SK-N-SH (cell line): ENCODE measurements around the gene STK31. TPM values are rescaled to one million over a fixed set of nuclear protein-coding genes. Genes with fewer than 3 reads are reported as not detected.

Experiments used
- CTCF ChIA-PET: fragments of 300-600, 350-600 bp; formaldehyde crosslinking; extraction: SDS; loops from one replicate; lab custom pipeline; 2021; lab: Yijun Ruan, JAX
- POLR2A ChIA-PET: fragments of 350-600 bp; sonication (Branson Sonifier 250); formaldehyde crosslinking; extraction: SDS; loops from one replicate; lab custom pipeline; 2020; ENCODE audit warnings: antibody characterized with exemption, inconsistent platforms; lab: Yijun Ruan, JAX
- DNase-seq: peaks from one replicate; pipeline ENCODE4 v3.0.0; 2012
- H2AFZ ChIP-seq: fragments of 200-600 bp; sonication (generic); 2 replicates; pipeline ENCODE4 v1.8.1; 2016; ENCODE audit warnings: antibody characterized with exemption, mild to moderate bottlenecking, low read depth
- H3F3A ChIP-seq: fragments of 200-600 bp; sonication (generic); replicated peaks from 2 replicates; pipeline ENCODE3; 2016; ENCODE audit warnings: antibody characterized with exemption, mild to moderate bottlenecking; ENCODE audit not compliant: insufficient read depth
- H3K27ac ChIP-seq, 2 experiments: fragments of 200-500 bp in 1 of 2; fragments of 200-600 bp in 1 of 2; sonication (Bioruptor generic) in 1 of 2; sonication (generic), shearing (Covaris generic) in 1 of 2; 2 replicates each; pipeline versions ENCODE4 v1.5.1 to v1.6.1; 2014 to 2016; ENCODE audit warnings: low read depth in 2 of 2, inconsistent platforms in 1 of 2, low read length in 1 of 2, mild to moderate bottlenecking in 1 of 2, mixed read lengths in 1 of 2
- H3K27me3 ChIP-seq: fragments of 200-600 bp; sonication (generic), shearing (Covaris generic); 2 replicates; pipeline ENCODE4 v1.6.1; 2016; ENCODE audit warnings: mixed run types; ENCODE audit not compliant: insufficient read depth
- H3K36me3 ChIP-seq, 2 experiments: fragments of 200-500 bp in 1 of 2; fragments of 200-600 bp in 1 of 2; sonication (Bioruptor generic) in 1 of 2; sonication (generic) in 1 of 2; replicated peaks in 1 of 2; 2 replicates each; pipeline versions ENCODE3 to v1.5.1; 2014 to 2016; ENCODE audit warnings: low read length in 1 of 2, mild to moderate bottlenecking in 1 of 2; ENCODE audit not compliant: insufficient read depth in 2 of 2, control insufficient read depth in 1 of 2
- H3K4me1 ChIP-seq, 2 experiments: fragments of 200-500 bp in 1 of 2; fragments of 200-600 bp in 1 of 2; sonication (Bioruptor generic) in 1 of 2; sonication (generic), shearing (Covaris generic) in 1 of 2; 2 replicates each; pipeline versions ENCODE4 v1.5.1 to v1.6.1; 2014 to 2016; ENCODE audit warnings: low read depth in 1 of 2, low read length in 1 of 2, mixed run types in 1 of 2; ENCODE audit not compliant: insufficient read depth in 2 of 2, control insufficient read depth in 1 of 2
- H3K4me2 ChIP-seq: fragments of 200-600 bp; sonication (generic), shearing (Covaris generic); 2 replicates; pipeline ENCODE4 v1.6.1; 2017; ENCODE audit warnings: mixed run types
- H3K4me3 ChIP-seq, 2 experiments: fragments of 200-500 bp in 1 of 2; fragments of 200-600 bp in 1 of 2; sonication (Bioruptor generic) in 1 of 2; sonication (generic), shearing (Covaris generic) in 1 of 2; 2 replicates each; pipeline versions ENCODE4 v1.5.1 to v1.8.1; 2014 to 2016; ENCODE audit warnings: low read depth in 2 of 2, inconsistent platforms in 1 of 2, low read length in 1 of 2, mild to moderate bottlenecking in 1 of 2, mixed read lengths in 1 of 2, moderate library complexity in 1 of 2
- H3K79me2 ChIP-seq: fragments of 200-600 bp; sonication (generic); 2 replicates; pipeline ENCODE4 v1.8.1; 2017; ENCODE audit warnings: mild to moderate bottlenecking; ENCODE audit not compliant: insufficient read depth
- H3K9ac ChIP-seq: fragments of 200-600 bp; sonication (generic); 2 replicates; pipeline ENCODE4 v1.6.1; 2017; ENCODE audit warnings: mixed run types
- H3K9me2 ChIP-seq: fragments of 200-600 bp; sonication (generic); 2 replicates; pipeline ENCODE4 v1.6.1; 2017; ENCODE audit warnings: mixed run types
- H3K9me3 ChIP-seq: fragments of 200-600 bp; sonication (generic); 2 replicates; pipeline ENCODE4 v1.6.1; 2017; ENCODE audit warnings: mixed run types, mild to moderate bottlenecking, moderate library complexity
- H4K20me1 ChIP-seq: fragments of 200-600 bp; sonication (generic); 2 replicates; pipeline ENCODE4 v1.6.1; 2017; ENCODE audit warnings: mild to moderate bottlenecking, mixed run types; ENCODE audit not compliant: insufficient read depth
- ELF1 ChIP-seq: IDR thresholded peaks from 2 replicates; pipeline ENCODE4 v1.4.0; 2012
- FOSL2 ChIP-seq: IDR thresholded peaks from 2 replicates; pipeline ENCODE4 v1.4.0; 2012; ENCODE audit warnings: low read depth, mild to moderate bottlenecking, moderate library complexity, borderline replicate concordance
- JUND ChIP-seq: IDR thresholded peaks from 2 replicates; pipeline ENCODE4 v1.4.0; 2012
- MEF2A ChIP-seq: IDR thresholded peaks from 2 replicates; pipeline ENCODE4 v1.4.0; 2012; ENCODE audit warnings: low read depth, borderline replicate concordance
- NFIC ChIP-seq: IDR thresholded peaks from 2 replicates; pipeline ENCODE4 v1.4.0; 2012; ENCODE audit warnings: borderline replicate concordance
- POLR2AphosphoS5 ChIP-seq: IDR thresholded peaks from 2 replicates; pipeline ENCODE4 v1.6.1; 2012; ENCODE audit warnings: low read depth, low read length
- RCOR1 ChIP-seq: fragments of 150-350 bp; IDR thresholded peaks from 2 replicates; pipeline ENCODE4 v1.6.1; 2017; ENCODE audit warnings: antibody characterized with exemption, low read length
- RFX5 ChIP-seq: IDR thresholded peaks from 2 replicates; pipeline ENCODE4 v1.6.1; 2012; ENCODE audit warnings: mild to moderate bottlenecking, improper control_type of control experiment, low read length
- RXRA ChIP-seq: IDR thresholded peaks from 2 replicates; pipeline ENCODE4 v1.4.0; 2012; ENCODE audit warnings: low read depth, mild to moderate bottlenecking, borderline replicate concordance
- SIN3A ChIP-seq: IDR thresholded peaks from 2 replicates; pipeline ENCODE4 v1.6.1; 2012; ENCODE audit warnings: low read depth, mild to moderate bottlenecking, low read length, moderate library complexity, borderline replicate concordance
- TAF1 ChIP-seq: IDR thresholded peaks from 2 replicates; pipeline ENCODE4 v1.6.1; 2012; ENCODE audit warnings: low read depth, mild to moderate bottlenecking, low read length, moderate library complexity, borderline replicate concordance
- TCF12 ChIP-seq: IDR thresholded peaks from 2 replicates; pipeline ENCODE4 v1.4.0; 2012
- TEAD4 ChIP-seq: IDR thresholded peaks from 2 replicates; pipeline ENCODE4 v1.4.0; 2012; ENCODE audit warnings: mild to moderate bottlenecking, borderline replicate concordance; ENCODE audit not compliant: insufficient read depth
- WGBS: methylation state at CpG from one replicate; pipeline ENCODE4 v1.1.6; 2017; ENCODE audit warnings: low lambda C conversion rate; 5-methylcytosine and 5-hydroxymethylcytosine counted together
- polyA plus RNA-seq, 3 experiments: library from polyadenylated mRNA; depleted of rRNA; stranded (reverse); fragments of >200 nt; gene quantifications; 2 replicates each; pipeline ENCODE4 v1.2.3, GENCODE V29; 2012
- TF ChIP-seq, protein P1 (sequence below): IDR thresholded peaks from 2 replicates; pipeline ENCODE4; 2012
- TF ChIP-seq, protein P2 (sequence below): IDR thresholded peaks from 2 replicates; pipeline ENCODE4 v1.6.1; 2012; ENCODE audit warnings: mild to moderate bottlenecking, low read depth, low read length, moderate library complexity

STK31 gene
- polyA plus RNA-seq, 1 of the 3 experiments (the other 2 are of a cell fraction): 0.02 TPM

DNA sequence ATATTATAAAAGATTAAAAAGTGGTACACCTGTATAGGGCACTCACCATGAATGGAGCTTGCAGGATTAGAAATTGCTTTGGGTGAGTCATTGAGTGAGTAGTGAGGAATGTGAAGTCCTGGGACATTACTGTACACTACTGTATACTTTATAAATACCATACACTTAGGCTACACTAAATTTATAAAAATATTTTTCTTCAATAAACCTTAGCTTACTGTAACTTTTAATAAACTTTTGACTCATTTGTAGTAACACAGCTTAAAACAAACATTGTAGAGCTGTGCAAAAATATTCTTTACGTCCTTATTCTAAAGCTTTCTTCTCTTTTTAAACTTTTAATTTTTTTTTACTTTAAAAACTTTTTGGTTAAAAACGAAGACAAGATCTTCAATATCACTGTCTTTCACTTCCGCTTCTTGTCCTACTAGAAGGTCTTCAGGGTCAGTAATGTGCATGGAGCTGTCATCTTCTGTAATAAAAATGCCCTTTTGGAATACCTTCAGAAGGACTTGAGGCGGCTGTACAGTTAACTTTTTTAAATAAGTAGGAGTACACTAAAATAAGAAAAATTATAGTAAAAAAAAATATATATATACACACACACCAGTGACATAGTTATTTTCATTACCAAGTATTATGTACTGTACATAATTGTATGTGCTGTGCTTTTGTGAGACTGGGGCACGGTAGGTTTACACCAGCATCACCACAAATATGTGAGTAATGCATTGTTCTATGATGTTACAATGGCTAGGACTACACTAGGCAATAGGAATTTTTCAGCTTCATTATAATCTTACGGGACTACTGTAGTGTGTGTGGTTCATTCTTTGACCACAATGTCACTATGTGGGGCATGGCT lies 3.5 kb downstream of the STK31 start:
- Histone ChIP-seq H4K20me1 (no peaks in the 10 kb centered on the region), H3K4me3 (no peak overlapping the region), H3K9ac (no peak overlapping the region), H2AFZ (no peak overlapping the region), H3F3A (peaks cover 19% of the 10 kb centered on the region), H3K27ac (peak overlapping the region in 1 of 2 experiments; percentile 62; a peak in 1 of 4 replicates), H3K79me2 (no peaks in the 10 kb centered on the region), H3K36me3 (no peaks in the 10 kb centered on the region), H3K4me1 (peaks cover 3 to 14% of the 10 kb centered on the region in 2 experiments; a peak in 2 of 4 replicates), H3K9me2 (no peaks in the 10 kb centered on the region), H3K9me3 (no peaks in the 10 kb centered on the region), H3K27me3 (no peaks in the 10 kb centered on the region), H3K4me2 (peak overlapping the region; percentile 25)
- TF ChIP-seq POLR2AphosphoS5 (peak; percentile 39; the same call in 1 of the 2 replicates), FOSL2 (peak; percentile 91), TAF1 (no peak), RXRA (0 out of 2 replicates have a peak, but pooled peaks have one; percentile 21), TEAD4 (peak; percentile 81), TCF12 (peak; percentile 58), RFX5 (no peak), SIN3A (no peak), JUND (peak; percentile 74)
- TF ChIP-seq, protein P1, sequence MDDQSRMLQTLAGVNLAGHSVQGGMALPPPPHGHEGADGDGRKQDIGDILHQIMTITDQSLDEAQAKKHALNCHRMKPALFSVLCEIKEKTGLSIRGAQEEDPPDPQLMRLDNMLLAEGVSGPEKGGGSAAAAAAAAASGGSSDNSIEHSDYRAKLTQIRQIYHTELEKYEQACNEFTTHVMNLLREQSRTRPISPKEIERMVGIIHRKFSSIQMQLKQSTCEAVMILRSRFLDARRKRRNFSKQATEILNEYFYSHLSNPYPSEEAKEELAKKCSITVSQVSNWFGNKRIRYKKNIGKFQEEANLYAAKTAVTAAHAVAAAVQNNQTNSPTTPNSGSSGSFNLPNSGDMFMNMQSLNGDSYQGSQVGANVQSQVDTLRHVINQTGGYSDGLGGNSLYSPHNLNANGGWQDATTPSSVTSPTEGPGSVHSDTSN: peak; percentile 34; the same call in 1 of the 2 replicates
- POLR2A ChIA-PET: no interaction called here
- WGBS: 46% methylated on average over 6 of the region's 6 CpGs
- CTCF ChIA-PET: interaction anchor here (0.6 to 8.4 kb wide), 12 partner anchors 9 to 668 kb away, joined by 3 to 188 read pairs (median 4); no protein-coding TSS in a partner anchor
- DNase-seq: no peak

DNA sequence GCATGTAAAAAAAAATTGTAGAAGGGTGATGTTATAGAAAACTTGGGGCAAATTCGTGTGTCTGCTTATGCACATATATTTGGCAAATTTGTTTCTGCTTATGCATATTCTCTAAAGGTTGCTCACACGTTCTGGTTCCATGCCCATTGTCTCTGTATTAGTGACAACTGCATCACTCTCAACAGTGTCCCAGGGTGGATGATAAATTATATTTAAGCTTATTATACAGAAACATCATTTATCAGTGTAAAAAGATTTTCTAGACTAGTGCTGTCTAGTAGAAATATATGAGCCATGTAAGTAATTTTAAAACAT lies 4.1 kb downstream of the STK31 start:
- TF ChIP-seq RCOR1 (no peak), ELF1 (no peak), TAF1 (no peak), MEF2A (no peak), FOSL2 (no peak), RXRA (no peak), TEAD4 (no peak), NFIC (no peak)
- TF ChIP-seq, protein P2, sequence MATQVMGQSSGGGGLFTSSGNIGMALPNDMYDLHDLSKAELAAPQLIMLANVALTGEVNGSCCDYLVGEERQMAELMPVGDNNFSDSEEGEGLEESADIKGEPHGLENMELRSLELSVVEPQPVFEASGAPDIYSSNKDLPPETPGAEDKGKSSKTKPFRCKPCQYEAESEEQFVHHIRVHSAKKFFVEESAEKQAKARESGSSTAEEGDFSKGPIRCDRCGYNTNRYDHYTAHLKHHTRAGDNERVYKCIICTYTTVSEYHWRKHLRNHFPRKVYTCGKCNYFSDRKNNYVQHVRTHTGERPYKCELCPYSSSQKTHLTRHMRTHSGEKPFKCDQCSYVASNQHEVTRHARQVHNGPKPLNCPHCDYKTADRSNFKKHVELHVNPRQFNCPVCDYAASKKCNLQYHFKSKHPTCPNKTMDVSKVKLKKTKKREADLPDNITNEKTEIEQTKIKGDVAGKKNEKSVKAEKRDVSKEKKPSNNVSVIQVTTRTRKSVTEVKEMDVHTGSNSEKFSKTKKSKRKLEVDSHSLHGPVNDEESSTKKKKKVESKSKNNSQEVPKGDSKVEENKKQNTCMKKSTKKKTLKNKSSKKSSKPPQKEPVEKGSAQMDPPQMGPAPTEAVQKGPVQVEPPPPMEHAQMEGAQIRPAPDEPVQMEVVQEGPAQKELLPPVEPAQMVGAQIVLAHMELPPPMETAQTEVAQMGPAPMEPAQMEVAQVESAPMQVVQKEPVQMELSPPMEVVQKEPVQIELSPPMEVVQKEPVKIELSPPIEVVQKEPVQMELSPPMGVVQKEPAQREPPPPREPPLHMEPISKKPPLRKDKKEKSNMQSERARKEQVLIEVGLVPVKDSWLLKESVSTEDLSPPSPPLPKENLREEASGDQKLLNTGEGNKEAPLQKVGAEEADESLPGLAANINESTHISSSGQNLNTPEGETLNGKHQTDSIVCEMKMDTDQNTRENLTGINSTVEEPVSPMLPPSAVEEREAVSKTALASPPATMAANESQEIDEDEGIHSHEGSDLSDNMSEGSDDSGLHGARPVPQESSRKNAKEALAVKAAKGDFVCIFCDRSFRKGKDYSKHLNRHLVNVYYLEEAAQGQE: no peak
- H3K27ac ChIP-seq: no peak overlapping the region
- no peaks in the 10 kb centered on the region for H3K9me2 ChIP-seq
- no peaks in the 10 kb centered on the region for H3K36me3 ChIP-seq
- H3K79me2 ChIP-seq: no peaks in the 10 kb centered on the region
- H3K27me3 ChIP-seq: no peaks in the 10 kb centered on the region
- 45% methylated on average over 2 of the region's 2 CpGs for WGBS
- no peaks in the 10 kb centered on the region for H4K20me1 ChIP-seq
- H3K9me3 ChIP-seq: no peaks in the 10 kb centered on the region
- ChIA-PET POLR2A (no interaction called here), CTCF (interaction anchor here (0.6 to 8.4 kb wide), 8 partner anchors 10 to 452 kb away, joined by 3 to 188 read pairs (median 4); no protein-coding TSS in a partner anchor)
- H3K4me2 ChIP-seq: no peak overlapping the region
- no peak overlapping the region for H3K9ac ChIP-seq
- H3K4me1 ChIP-seq: peaks cover 3 to 14% of the 10 kb centered on the region in 2 experiments; a peak in 2 of 4 replicates
- H2AFZ ChIP-seq: no peak overlapping the region
- DNase-seq: no peak
- H3F3A ChIP-seq: peaks cover 19% of the 10 kb centered on the region
- H3K4me3 ChIP-seq: no peak overlapping the region
